HCT116 (cell line): Measurements from ENCODE around the gene MRPS33. TPM values are rescaled to one million over a fixed set of nuclear protein-coding genes. Genes with fewer than 3 reads are reported as not detected.

Experiments
- ATAC-seq: fragments of 200-7000 bp; cut with Tn5 transposase; 2 replicates; pipeline ENCODE4 v1.9.1; 2020; ENCODE audit warnings: mild to moderate bottlenecking, moderate library complexity
- Bru-seq: library from RNA; stranded (reverse); fragments of 400-500 nt; gene quantifications from one replicate; lab custom pipeline; 2021; lab: Mats Ljungman, UMichigan
- BruChase-seq, 2 experiments: library from RNA; stranded (reverse); fragments of 400-500 nt; gene quantifications; one replicate each; lab custom pipeline; 2021; lab: Mats Ljungman, UMichigan
- BruUV-seq: library from RNA; stranded (reverse); fragments of 400-500 nt; replicated peaks from 2 replicates; lab custom pipeline; 2021; lab: Mats Ljungman, UMichigan
- CTCF ChIA-PET: fragments of 300-600 bp; sonication (Branson Sonifier 250); formaldehyde crosslinking; loops from one replicate; lab custom pipeline; 2021; ENCODE audit warnings: antibody characterized with exemption; lab: Charles Lee
- POLR2A ChIA-PET: fragments of 300-600, 350-600 bp; sonication (Branson Sonifier 250); formaldehyde crosslinking; loops from one replicate; lab custom pipeline; 2021; ENCODE audit warnings: antibody characterized with exemption; lab: Charles Lee
- RAD21 ChIA-PET, 2 experiments: fragments of 300-600 bp; sonication (Branson Sonifier 250); formaldehyde crosslinking; loops; one replicate each; lab custom pipeline; 2023; ENCODE audit warnings: low total read pairs in 2 of 2; ENCODE audit not compliant: uncharacterized antibody in 2 of 2, unreplicated experiment in 2 of 2, low non-redundant PET in 1 of 2; lab: Charles Lee
- DNase-seq: peaks from one replicate; pipeline ENCODE4 v3.0.0-alpha.2; 2010; ENCODE audit warnings: low read depth, low spot score
- H2AFZ ChIP-seq: fragments of 200-600 bp; shearing (Covaris generic), sonication (generic); 2 replicates; pipeline ENCODE4 v1.6.1; 2017; ENCODE audit warnings: low read depth, mixed run types, mixed read lengths, antibody characterized with exemption, low read length; ENCODE audit not compliant: poor library complexity, severe bottlenecking
- H3K27ac ChIP-seq: 2 replicates; pipeline ENCODE4 v1.5.1; 2012; ENCODE audit warnings: low read depth, low read length
- H3K27me3 ChIP-seq: fragments of 200-600 bp; sonication (generic); 2 replicates; pipeline ENCODE4 v1.6.1; 2016; ENCODE audit warnings: mixed run types, low read length, mixed read lengths; ENCODE audit not compliant: insufficient read depth
- H3K36me3 ChIP-seq, 2 experiments: fragments of 200-500 bp in 1 of 2; fragments of 200-600 bp in 1 of 2; sonication (Bioruptor generic) in 1 of 2; sonication (generic) in 1 of 2; 2 replicates each; pipeline versions ENCODE4 v1.5.1 to v1.6.1; 2014 to 2016; ENCODE audit warnings: low read length in 2 of 2, inconsistent platforms in 1 of 2, mixed read lengths in 1 of 2, mixed run types in 1 of 2; ENCODE audit not compliant: insufficient read depth in 2 of 2, control insufficient read depth in 1 of 2
- H3K4me1 ChIP-seq, 2 experiments: fragments of 200-600 bp in 1 of 2; sonication (generic) in 1 of 2; 2 replicates each; pipeline versions ENCODE4 v1.5.1 to v1.6.1; 2012 to 2017; ENCODE audit warnings: low read length in 2 of 2, inconsistent platforms in 1 of 2, mild to moderate bottlenecking in 1 of 2, mixed read lengths in 1 of 2, mixed run types in 1 of 2, moderate library complexity in 1 of 2; ENCODE audit not compliant: insufficient read depth in 2 of 2, control insufficient read depth in 1 of 2
- H3K4me2 ChIP-seq: fragments of 200-600 bp; sonication (generic); 2 replicates; pipeline ENCODE4 v1.6.1; 2017; ENCODE audit warnings: mixed run types, low read length, mixed read lengths
- H3K4me3 ChIP-seq, 2 experiments: fragments of 200-600 bp in 1 of 2; sonication (generic) in 1 of 2; replicated peaks in 1 of 2; 2 replicates each; pipeline ENCODE4 v1.5.1; 2011 to 2016; ENCODE audit warnings: low read length in 2 of 2, control low read depth in 1 of 2, low read depth in 1 of 2, mild to moderate bottlenecking in 1 of 2, mixed read lengths in 1 of 2, mixed run types in 1 of 2
- H3K79me2 ChIP-seq: fragments of 200-600 bp; sonication (generic); 2 replicates; pipeline ENCODE4 v1.6.1; 2017; ENCODE audit warnings: mild to moderate bottlenecking, mixed run types, low read length, moderate library complexity, mixed read lengths; ENCODE audit not compliant: insufficient read depth
- H3K9ac ChIP-seq: fragments of 200-600 bp; sonication (generic); 2 replicates; pipeline ENCODE4 v1.6.1; 2016; ENCODE audit warnings: low read length, mixed read lengths
- H3K9me2 ChIP-seq: fragments of 200-600 bp; sonication (generic), shearing (Covaris generic); 2 replicates; pipeline ENCODE4 v1.6.1; 2017; ENCODE audit warnings: mixed run types, mild to moderate bottlenecking, moderate library complexity; ENCODE audit not compliant: insufficient read depth
- H3K9me3 ChIP-seq, 2 experiments: fragments of 200-500 bp in 1 of 2; fragments of 200-600 bp in 1 of 2; sonication (Bioruptor generic) in 1 of 2; sonication (generic) in 1 of 2; 2 replicates each; pipeline ENCODE4 v1.6.1; 2014 to 2017; ENCODE audit warnings: low read length in 2 of 2, mixed read lengths in 2 of 2, inconsistent platforms in 1 of 2, low read depth in 1 of 2, mild to moderate bottlenecking in 1 of 2, mixed run types in 1 of 2, moderate library complexity in 1 of 2; ENCODE audit not compliant: control insufficient read depth in 1 of 2, insufficient read depth in 1 of 2
- H4K20me1 ChIP-seq: fragments of 200-600 bp; sonication (generic), shearing (Covaris generic); 2 replicates; pipeline ENCODE4 v1.6.1; 2017; ENCODE audit warnings: mixed run types, mild to moderate bottlenecking, moderate library complexity; ENCODE audit not compliant: insufficient read depth
- ATF3 ChIP-seq: IDR thresholded peaks from 2 replicates; pipeline ENCODE4 v1.6.1; 2012
- CBX3 ChIP-seq: IDR thresholded peaks from 2 replicates; pipeline ENCODE4 v1.6.1; 2012; ENCODE audit warnings: low read depth
- CEBPB ChIP-seq: IDR thresholded peaks from 2 replicates; pipeline ENCODE4 v1.6.1; 2012; ENCODE audit warnings: low read depth
- CTCF ChIP-seq, 3 experiments: fragments of 200-600 bp in 1 of 3; sonication (generic) in 1 of 3; IDR thresholded peaks in 2 of 3; conservative IDR thresholded peaks in 1 of 3; 2 replicates each; pipeline ENCODE4 v1.5.1; 2012 to 2017; ENCODE audit warnings: low read depth in 2 of 3, low read length in 2 of 3, antibody characterized with exemption in 1 of 3, borderline replicate concordance in 1 of 3, control low read depth in 1 of 3, mild to moderate bottlenecking in 1 of 3, mixed read lengths in 1 of 3, mixed run types in 1 of 3, moderate library complexity in 1 of 3; ENCODE audit not compliant: insufficient read depth in 1 of 3
- EGR1 ChIP-seq: IDR thresholded peaks from 2 replicates; pipeline ENCODE4 v1.6.1; 2012; ENCODE audit warnings: low read depth
- EZH2 ChIP-seq: fragments of 200-600 bp; sonication (generic); IDR thresholded peaks from 2 replicates; pipeline ENCODE4 v1.6.1; 2017; ENCODE audit warnings: antibody characterized with exemption, mixed run types
- EZH2phosphoT487 ChIP-seq: fragments of 200-600 bp; IDR thresholded peaks from 2 replicates; pipeline ENCODE4 v1.6.1; 2018; ENCODE audit warnings: antibody characterized with exemption, borderline replicate concordance
- FOSL1 ChIP-seq: IDR thresholded peaks from 2 replicates; pipeline ENCODE4 v1.6.1; 2012; ENCODE audit warnings: low read depth
- JUND ChIP-seq: IDR thresholded peaks from 2 replicates; pipeline ENCODE4 v1.6.1; 2012
- MAX ChIP-seq: IDR thresholded peaks from 2 replicates; pipeline ENCODE4 v1.6.1; 2012
- POLR2A ChIP-seq: IDR thresholded peaks from 2 replicates; pipeline ENCODE4 v1.7.0; 2011; ENCODE audit warnings: borderline replicate concordance; ENCODE audit not compliant: insufficient read depth, insufficient read length; ENCODE audit errors: extremely low read depth
- POLR2AphosphoS5 ChIP-seq: IDR thresholded peaks from 2 replicates; pipeline ENCODE4 v1.6.1; 2011; ENCODE audit warnings: mild to moderate bottlenecking, low read depth, low read length, moderate library complexity
- RAD21 ChIP-seq: IDR thresholded peaks from 2 replicates; pipeline ENCODE4 v1.6.1; 2012; ENCODE audit warnings: low read depth, mild to moderate bottlenecking
- SIN3A ChIP-seq: IDR thresholded peaks from 2 replicates; pipeline ENCODE4 v1.6.1; 2012; ENCODE audit warnings: low read depth
- SRF ChIP-seq: IDR thresholded peaks from 2 replicates; pipeline ENCODE4 v1.6.1; 2012; ENCODE audit warnings: low read depth
- TCF7L2 ChIP-seq: IDR thresholded peaks from 2 replicates; pipeline ENCODE4 v1.7.0; 2011; ENCODE audit warnings: borderline replicate concordance, inconsistent platforms; ENCODE audit not compliant: insufficient read depth, insufficient read length; ENCODE audit errors: extremely low read depth
- YY1 ChIP-seq: IDR thresholded peaks from 2 replicates; pipeline ENCODE4 v1.6.1; 2011; ENCODE audit warnings: low read length, low read depth, moderate library complexity, mild to moderate bottlenecking; ENCODE audit not compliant: insufficient replicate concordance; ENCODE audit errors: extremely low read depth
- ZBTB33 ChIP-seq: IDR thresholded peaks from 2 replicates; pipeline ENCODE4 v1.6.1; 2011; ENCODE audit warnings: mild to moderate bottlenecking, low read length, moderate library complexity; ENCODE audit not compliant: insufficient replicate concordance; ENCODE audit errors: extremely low read depth
- ZFX ChIP-seq: fragments of 450-650 bp; IDR thresholded peaks from 2 replicates; pipeline ENCODE4 v1.6.1; 2017
- ZNF274 ChIP-seq: fragments of 200-500 bp; sonication (Bioruptor generic); IDR thresholded peaks from 2 replicates; pipeline ENCODE4 v1.6.1; 2014; ENCODE audit warnings: mild to moderate bottlenecking, low read depth, low read length, inconsistent platforms
- intact Hi-C: fragments of 100-400 bp; cut with micrococcal nuclease; formaldehyde crosslinking; loops from 2 replicates; pipeline ENCODE4 v1.10.0; 2022
- long read RNA-seq: library from polyadenylated mRNA; unstranded; transcript quantifications from one replicate; pipeline ENCODE4 v2.0.0, GENCODE V29; 2021; ENCODE audit not compliant: unreplicated experiment
- polyA plus RNA-seq: library from polyadenylated mRNA; unstranded; fragments of >200 nt; gene quantifications from 2 replicates; pipeline ENCODE4 v1.2.1, GENCODE V29; 2012; ENCODE audit warnings: missing spikeins
- total RNA-seq: library from RNA; stranded (reverse); gene quantifications from one replicate; pipeline ENCODE4 v1.2.1, GENCODE V29; 2021; ENCODE audit not compliant: unreplicated experiment

MRPS33 gene
- total RNA-seq (77.3 TPM), Bru-seq, nascent RNA (percentile 82 among the genes with signal in this experiment), BruChase-seq, experiment 1, labeled RNA remaining after a 6-hour chase (percentile 79 among the genes with signal in this experiment), BruChase-seq, experiment 2, labeled RNA remaining after a 2-hour chase (percentile 68 among the genes with signal in this experiment)
- 80.2 and 107 TPM in 2 replicates for polyA plus RNA-seq
- long read RNA-seq, full-length matches to known transcripts, result 53 of 66 reads
- long read RNA-seq, partial matches to known transcripts, result 7 of 66 reads
- long read RNA-seq, other reads (novel, unspliced or antisense), result 6 of 66 reads

GRCh38 chr7:141014524-141015395 is at the start of gene MRPS33:
Gene MRPS33, minus strand, starts transcription at chr7:141014952. Its CDS starts 4,319 bp downstream, at chr7:141010633.
- RAD21 ChIA-PET, result interaction anchor here in 1 of 2 experiments (0.6 kb wide), 1 partner anchor 202 kb away, joined by 3 read pairs; no protein-coding TSS in a partner anchor
- Histone ChIP-seq H3K27me3 (no peaks in the 10 kb centered on the region), H2AFZ (peak within 1 kb of the TSS; percentile 96), H3K9me3 (no peaks in the 10 kb centered on the region), H4K20me1 (no peaks in the 10 kb centered on the region; the same call in 1 of the 2 replicates), H3K4me1 (peaks cover 5 to 20% of the 10 kb centered on the region in 2 experiments; a peak in 3 of 4 replicates), H3K9ac (peak within 1 kb of the TSS; percentile 80), H3K27ac (peak within 1 kb of the TSS; percentile 59), H3K4me2 (peak within 1 kb of the TSS; percentile 78), H3K79me2 (peaks cover 42% of the 10 kb centered on the region), H3K4me3 (peak within 1 kb of the TSS; percentile 66 to 80), H3K36me3 (no peaks in the 10 kb centered on the region), H3K9me2 (no peaks in the 10 kb centered on the region)
- BruUV-seq, result TSS peak; percentile 78
- intact Hi-C loops, result loop anchor here (1.0 to 5.0 kb wide), 6 partner anchors 90 to 724 kb away; partner anchors contain the start of genes BRAF, MKRN1 and SSBP1
- CTCF ChIA-PET, result interaction anchor here (0.7 to 2.0 kb wide), 5 partner anchors 11 to 361 kb away, joined by 3 to 12 read pairs (median 3); partner anchors contain the start of gene BRAF
- DNase-seq, result peak; percentile 91
- POLR2A ChIA-PET, result interaction anchor here (0.7 to 1.2 kb wide), 3 partner anchors 13 to 536 kb away, joined by 3 read pairs; partner anchors contain the start of gene AGK
- ATAC-seq, result peak; percentile 99
- TF ChIP-seq ZNF274 (no peak), POLR2AphosphoS5 (peak; percentile 96), ZFX (peak; percentile 66; the same call in 1 of the 2 replicates), FOSL1 (no peak), EGR1 (peak; percentile 95), CEBPB (no peak; the same call in 1 of the 2 replicates), TCF7L2 (peak; percentile 23), EZH2phosphoT487 (no peak), JUND (no peak), POLR2A (peak; percentile 76), MAX (peak; percentile 92), SRF (peak; percentile 69; the same call in 1 of the 2 replicates), RAD21 (no peak), CBX3 (peak; percentile 92; the same call in 1 of the 2 replicates), ATF3 (no peak; the same call in 1 of the 2 replicates), SIN3A (peak; percentile 77), ZBTB33 (no peak), YY1 (peak; percentile 43), EZH2 (no peak), CTCF (IDR thresholded peaks at IDR 0.05 in 2 of 3, conservative IDR thresholded peaks at IDR 0.05 in 1 of 3; ENCODE audit: borderline replicate concordance in 1 of 3, insufficient read depth in 1 of 3, low read depth in 2 of 3, low read length in 2 of 3) (peak; percentile 54 to 92 (median 69))
